Endodermal cell (in vitro differentiated cells): ENCODE measurements around the gene MOSPD2. TPM values are rescaled to one million over a fixed set of nuclear protein-coding genes. Genes with fewer than 3 reads are reported as not detected.

Source experiments
- DNase-seq: peaks from one replicate; pipeline ENCODE4 v3.0.0-alpha.2; 2017
- H3K27ac ChIP-seq: 2 replicates; pipeline ENCODE4 v1.5.1; 2013; ENCODE audit warnings: mild to moderate bottlenecking, low read depth, low read length, moderate library complexity
- H3K27me3 ChIP-seq: 2 replicates; pipeline ENCODE4 v1.6.1; 2013; ENCODE audit warnings: mild to moderate bottlenecking, low read length, moderate library complexity; ENCODE audit not compliant: insufficient read depth, control insufficient read depth, poor library complexity, severe bottlenecking
- H3K36me3 ChIP-seq: 2 replicates; pipeline ENCODE4 v1.7.0; 2013; ENCODE audit warnings: mild to moderate bottlenecking, low read length, moderate library complexity; ENCODE audit not compliant: control insufficient read depth, insufficient read depth
- H3K4me1 ChIP-seq: one replicate; pipeline ENCODE4 v1.7.0; 2013; ENCODE audit warnings: low read length; ENCODE audit not compliant: control insufficient read depth, insufficient read depth
- H3K4me3 ChIP-seq: 2 replicates; pipeline ENCODE4 v1.5.1; 2013; ENCODE audit warnings: mild to moderate bottlenecking, low read length, moderate library complexity
- H3K9ac ChIP-seq: 2 replicates; pipeline ENCODE4 v1.6.1; 2013; ENCODE audit warnings: mild to moderate bottlenecking, low read length, moderate library complexity; ENCODE audit not compliant: poor library complexity, severe bottlenecking; ENCODE audit errors: extremely low read depth
- H3K9me3 ChIP-seq: 2 replicates; pipeline ENCODE4 v1.6.1; 2013; ENCODE audit warnings: mild to moderate bottlenecking, low read length, moderate library complexity; ENCODE audit not compliant: control insufficient read depth
- H3K27ac Mint-ChIP-seq: 2 replicates; pipeline ENCODE4 v1.8.0; 2020; ENCODE audit warnings: mixed read lengths
- H3K27me3 Mint-ChIP-seq: 2 replicates; pipeline ENCODE4 v1.8.0; 2021; ENCODE audit warnings: mild to moderate bottlenecking, mixed read lengths; ENCODE audit not compliant: insufficient read depth
- H3K36me3 Mint-ChIP-seq: 2 replicates; pipeline ENCODE4 v1.8.0; 2020; ENCODE audit warnings: low read depth, mixed read lengths
- H3K4me1 Mint-ChIP-seq: 2 replicates; pipeline ENCODE4 v1.8.0; 2020; ENCODE audit warnings: mixed read lengths
- H3K4me3 Mint-ChIP-seq: 2 replicates; pipeline ENCODE4 v1.8.0; 2020; ENCODE audit warnings: mild to moderate bottlenecking, moderate library complexity, mixed read lengths
- H3K9me3 Mint-ChIP-seq: 2 replicates; pipeline ENCODE4 v1.8.0; 2020; ENCODE audit warnings: mild to moderate bottlenecking, mixed read lengths
- WGBS, 2 experiments: methylation state at CpG; one replicate each; pipeline versions ENCODE4 v1.1.5 to v1.1.7; 2013; ENCODE audit warnings: missing lambda C conversion rate in 2 of 2, mixed read lengths in 1 of 2; ENCODE audit not compliant: insufficient coverage in 1 of 2, insufficient read length in 1 of 2; 5-methylcytosine and 5-hydroxymethylcytosine counted together
- total RNA-seq, 2 donors: library from RNA; stranded (reverse); fragmentation: NEBNext Ultra II Directional in 1 of 2; extraction: Animal tissue kit (Norgen Biotek cat#: 25700) in 1 of 2; gene quantifications; 2 replicates in 1 of 2; 3 replicates in 1 of 2; pipeline ENCODE4 v1.2.1, GENCODE V29; 2021
- TF ChIP-seq, protein P1 (sequence below): fragments of 200-600 bp; sonication (generic); conservative IDR thresholded peaks from 2 replicates; pipeline ENCODE4 v1.5.0; 2021; ENCODE audit warnings: antibody characterized with exemption, mild to moderate bottlenecking

MOSPD2 gene
- total RNA-seq, 2 donors from 2014 or later = 10.8 to 17.6 TPM

DNA sequence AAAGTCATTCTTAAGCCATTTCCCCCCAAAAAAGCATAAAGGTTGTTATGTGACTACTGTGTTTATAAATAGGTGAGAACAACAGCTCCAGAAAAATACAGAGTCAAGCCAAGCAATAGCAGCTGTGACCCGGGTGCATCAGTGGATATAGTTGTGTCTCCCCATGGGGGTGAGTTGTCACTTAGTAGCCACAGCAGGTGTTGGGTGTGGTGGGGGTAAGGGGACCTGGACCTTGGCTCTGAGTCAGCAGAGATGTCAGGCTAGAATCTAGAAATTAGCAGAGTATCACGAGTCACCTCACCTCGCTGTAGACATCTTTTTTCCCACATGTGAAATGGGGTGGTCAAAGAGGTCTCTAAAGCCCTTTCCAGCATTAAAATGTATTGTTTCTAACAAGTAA, 42.4 kb downstream of the MOSPD2 start:
- H3K27me3 Mint-ChIP-seq = no peaks in the 10 kb centered on the region
- no peak overlapping the region for H3K27ac Mint-ChIP-seq
- 92% methylated on average over 1 of the region's 3 CpGs; no CpG with 5 or more reads in 1 of the 2 experiments for WGBS, 2 experiments
- no peak overlapping the region for H3K4me3 Mint-ChIP-seq
- H3K9me3 Mint-ChIP-seq = peaks cover 44% of the 10 kb centered on the region
- no peak overlapping the region for H3K4me3 ChIP-seq
- peaks cover 21% of the 10 kb centered on the region for H3K36me3 Mint-ChIP-seq
- no peaks in the 10 kb centered on the region for H3K4me1 ChIP-seq
- H3K27me3 ChIP-seq = no peaks in the 10 kb centered on the region
- no peak for DNase-seq
- no peak overlapping the region for H3K27ac ChIP-seq
- peaks cover 44% of the 10 kb centered on the region for H3K36me3 ChIP-seq
- H3K9ac ChIP-seq = no peak overlapping the region
- no peaks in the 10 kb centered on the region for H3K4me1 Mint-ChIP-seq
- TF ChIP-seq, protein P1, sequence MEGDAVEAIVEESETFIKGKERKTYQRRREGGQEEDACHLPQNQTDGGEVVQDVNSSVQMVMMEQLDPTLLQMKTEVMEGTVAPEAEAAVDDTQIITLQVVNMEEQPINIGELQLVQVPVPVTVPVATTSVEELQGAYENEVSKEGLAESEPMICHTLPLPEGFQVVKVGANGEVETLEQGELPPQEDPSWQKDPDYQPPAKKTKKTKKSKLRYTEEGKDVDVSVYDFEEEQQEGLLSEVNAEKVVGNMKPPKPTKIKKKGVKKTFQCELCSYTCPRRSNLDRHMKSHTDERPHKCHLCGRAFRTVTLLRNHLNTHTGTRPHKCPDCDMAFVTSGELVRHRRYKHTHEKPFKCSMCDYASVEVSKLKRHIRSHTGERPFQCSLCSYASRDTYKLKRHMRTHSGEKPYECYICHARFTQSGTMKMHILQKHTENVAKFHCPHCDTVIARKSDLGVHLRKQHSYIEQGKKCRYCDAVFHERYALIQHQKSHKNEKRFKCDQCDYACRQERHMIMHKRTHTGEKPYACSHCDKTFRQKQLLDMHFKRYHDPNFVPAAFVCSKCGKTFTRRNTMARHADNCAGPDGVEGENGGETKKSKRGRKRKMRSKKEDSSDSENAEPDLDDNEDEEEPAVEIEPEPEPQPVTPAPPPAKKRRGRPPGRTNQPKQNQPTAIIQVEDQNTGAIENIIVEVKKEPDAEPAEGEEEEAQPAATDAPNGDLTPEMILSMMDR = no peak
- H3K9me3 ChIP-seq = no peaks in the 10 kb centered on the region

DNA sequence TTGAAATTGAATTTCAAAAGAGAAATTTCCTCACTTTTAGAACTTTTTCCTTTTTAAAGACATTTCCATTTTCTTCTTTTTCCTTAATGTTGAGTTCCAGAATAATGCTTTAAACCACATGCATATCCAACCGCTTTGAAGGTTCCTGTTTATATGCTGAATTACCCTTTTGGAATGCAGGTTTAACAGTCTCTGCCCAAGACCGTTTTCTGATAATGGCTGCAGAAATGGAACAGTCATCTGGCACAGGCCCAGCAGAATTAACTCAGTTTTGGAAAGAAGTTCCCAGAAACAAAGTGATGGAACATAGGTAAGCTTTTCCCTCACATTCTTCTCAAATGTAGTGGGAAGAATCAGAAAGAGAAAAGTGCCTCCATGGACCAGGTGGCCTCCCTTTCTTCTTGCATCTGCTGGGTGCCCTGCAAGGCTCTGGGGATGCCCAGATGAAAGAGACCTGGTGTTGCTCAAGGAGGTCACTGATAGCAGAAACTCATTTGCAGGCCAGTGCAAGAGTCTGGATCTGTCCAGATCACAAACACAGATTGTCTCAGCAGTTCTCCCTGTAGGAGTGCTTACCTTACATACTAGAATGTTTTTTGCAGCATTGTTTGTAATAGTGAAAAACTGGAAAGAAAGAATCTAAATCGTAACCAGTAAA, 42.9 kb downstream of the MOSPD2 start:
- H3K27ac Mint-ChIP-seq = no peak overlapping the region
- Histone ChIP-seq H3K27me3 (no peaks in the 10 kb centered on the region), H3K9ac (no peak overlapping the region), H3K4me3 (no peak overlapping the region), H3K36me3 (peaks cover 44% of the 10 kb centered on the region), H3K27ac (no peak overlapping the region), H3K4me1 (no peaks in the 10 kb centered on the region), H3K9me3 (no peaks in the 10 kb centered on the region)
- peaks cover 21% of the 10 kb centered on the region for H3K36me3 Mint-ChIP-seq
- WGBS, 2 experiments = 93 to 100% methylated on average over 1 to 3 of the region's 3 CpGs
- TF ChIP-seq, protein P1 = no peak
- H3K9me3 Mint-ChIP-seq = peaks cover 44% of the 10 kb centered on the region
- no peaks in the 10 kb centered on the region for H3K4me1 Mint-ChIP-seq
- DNase-seq = no peak
- H3K4me3 Mint-ChIP-seq = no peak overlapping the region
- no peaks in the 10 kb centered on the region for H3K27me3 Mint-ChIP-seq

DNA sequence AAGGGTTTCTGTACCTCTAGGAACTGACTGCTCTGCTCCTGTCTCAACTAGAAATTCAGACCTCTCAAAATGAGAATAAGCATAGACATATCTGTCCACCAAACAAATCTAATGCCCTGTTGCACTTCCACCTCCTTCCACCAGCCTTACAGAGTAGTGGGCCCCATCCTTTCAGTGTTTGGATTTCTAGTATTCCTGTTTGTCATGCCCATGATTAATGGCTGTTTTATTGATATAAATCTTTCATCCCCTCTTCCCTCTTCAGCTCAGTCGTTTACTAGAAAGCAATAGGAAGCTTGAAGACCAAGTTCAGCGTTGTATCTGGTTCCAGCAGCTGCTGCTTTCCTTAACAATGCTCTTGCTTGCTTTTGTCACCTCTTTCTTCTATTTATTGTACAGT, 46.2 kb downstream of the MOSPD2 start:
- Mint-ChIP-seq H3K4me1 (no peaks in the 10 kb centered on the region), H3K36me3 (peaks cover 20% of the 10 kb centered on the region), H3K27me3 (no peaks in the 10 kb centered on the region), H3K4me3 (no peak overlapping the region), H3K27ac (no peak overlapping the region), H3K9me3 (peaks cover 41% of the 10 kb centered on the region)
- no peak overlapping the region for H3K27ac ChIP-seq
- DNase-seq = no peak
- no peaks in the 10 kb centered on the region for H3K4me1 ChIP-seq
- H3K27me3 ChIP-seq = no peaks in the 10 kb centered on the region
- H3K9ac ChIP-seq = no peak overlapping the region
- H3K4me3 ChIP-seq = no peak overlapping the region
- peaks cover 35% of the 10 kb centered on the region for H3K36me3 ChIP-seq
- TF ChIP-seq, protein P1 = no peak
- 94% methylated on average over 2 of the region's 2 CpGs; no CpG with 5 or more reads in 1 of the 2 experiments for WGBS, 2 experiments
- H3K9me3 ChIP-seq = no peaks in the 10 kb centered on the region
